ENCODE measurements around the gene BHLHE40.

The BHLHE40 gene

DNA sequence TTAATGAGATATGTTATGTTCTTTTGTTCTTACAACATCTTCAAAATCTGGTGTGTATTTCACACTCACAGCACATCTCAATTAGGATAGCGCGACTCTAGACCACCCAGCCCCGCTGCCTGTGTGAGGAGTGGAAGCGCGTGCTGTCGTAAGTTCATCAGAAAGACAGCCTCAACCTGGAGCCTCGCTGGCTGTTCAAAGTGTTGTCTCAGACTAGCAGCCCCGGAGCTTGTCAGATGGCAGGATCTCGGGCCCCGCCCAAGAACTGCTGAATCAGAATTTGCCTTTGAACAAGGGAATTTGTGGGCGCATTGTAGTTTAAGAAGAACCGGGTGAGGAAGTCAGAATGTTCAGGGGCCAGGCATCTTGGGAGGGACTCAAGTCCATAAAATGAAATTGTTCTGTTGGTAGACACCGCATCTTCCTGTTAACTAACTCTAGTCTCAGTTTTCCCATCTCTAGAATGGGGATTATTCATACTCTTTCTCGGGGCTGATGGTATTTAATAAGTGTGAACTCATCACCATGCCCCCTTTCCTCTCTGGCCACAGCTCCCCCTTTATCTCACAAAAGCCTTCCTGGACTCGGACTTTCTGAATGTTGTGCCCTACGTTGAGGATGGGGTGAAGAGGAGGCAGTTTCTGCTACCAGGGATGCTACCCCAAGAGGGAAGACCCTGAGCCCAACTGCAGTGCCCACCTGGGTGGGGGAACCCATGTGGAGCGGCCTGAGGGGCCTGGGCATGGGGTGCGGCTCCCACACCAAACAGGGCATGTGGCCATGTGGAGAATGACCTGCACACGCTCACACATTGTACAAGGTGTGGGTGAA lies 40.4 kb downstream of the BHLHE40 start:
- DNase-seq (ENCODE audit: low read depth), result peak; percentile 29

DNA sequence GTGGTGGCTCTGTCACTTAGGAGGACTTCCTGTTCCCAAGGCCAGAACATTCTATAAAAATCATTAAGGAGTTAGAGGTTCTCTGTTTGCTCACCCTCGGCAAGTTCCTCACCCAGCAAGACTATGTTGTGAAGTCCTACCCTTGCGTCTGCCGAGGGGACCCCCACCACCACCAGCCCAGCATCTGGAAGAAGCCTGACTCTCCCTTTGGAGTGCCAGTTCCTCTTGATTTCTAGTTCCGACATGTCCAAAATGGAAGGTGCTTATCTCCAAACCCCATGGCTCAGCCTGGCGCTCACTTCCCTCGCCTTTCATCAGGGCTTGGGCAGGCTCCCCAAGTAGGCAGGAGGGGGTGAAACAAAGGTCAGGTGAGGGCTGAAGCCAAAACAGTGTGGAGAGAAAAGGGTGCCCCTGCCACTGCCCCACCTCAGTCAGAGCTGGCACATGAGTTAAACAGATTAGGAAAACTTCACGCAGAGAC lies 41.0 kb downstream of the BHLHE40 start:
- no peak for DNase-seq (ENCODE audit: low read depth)

DNA sequence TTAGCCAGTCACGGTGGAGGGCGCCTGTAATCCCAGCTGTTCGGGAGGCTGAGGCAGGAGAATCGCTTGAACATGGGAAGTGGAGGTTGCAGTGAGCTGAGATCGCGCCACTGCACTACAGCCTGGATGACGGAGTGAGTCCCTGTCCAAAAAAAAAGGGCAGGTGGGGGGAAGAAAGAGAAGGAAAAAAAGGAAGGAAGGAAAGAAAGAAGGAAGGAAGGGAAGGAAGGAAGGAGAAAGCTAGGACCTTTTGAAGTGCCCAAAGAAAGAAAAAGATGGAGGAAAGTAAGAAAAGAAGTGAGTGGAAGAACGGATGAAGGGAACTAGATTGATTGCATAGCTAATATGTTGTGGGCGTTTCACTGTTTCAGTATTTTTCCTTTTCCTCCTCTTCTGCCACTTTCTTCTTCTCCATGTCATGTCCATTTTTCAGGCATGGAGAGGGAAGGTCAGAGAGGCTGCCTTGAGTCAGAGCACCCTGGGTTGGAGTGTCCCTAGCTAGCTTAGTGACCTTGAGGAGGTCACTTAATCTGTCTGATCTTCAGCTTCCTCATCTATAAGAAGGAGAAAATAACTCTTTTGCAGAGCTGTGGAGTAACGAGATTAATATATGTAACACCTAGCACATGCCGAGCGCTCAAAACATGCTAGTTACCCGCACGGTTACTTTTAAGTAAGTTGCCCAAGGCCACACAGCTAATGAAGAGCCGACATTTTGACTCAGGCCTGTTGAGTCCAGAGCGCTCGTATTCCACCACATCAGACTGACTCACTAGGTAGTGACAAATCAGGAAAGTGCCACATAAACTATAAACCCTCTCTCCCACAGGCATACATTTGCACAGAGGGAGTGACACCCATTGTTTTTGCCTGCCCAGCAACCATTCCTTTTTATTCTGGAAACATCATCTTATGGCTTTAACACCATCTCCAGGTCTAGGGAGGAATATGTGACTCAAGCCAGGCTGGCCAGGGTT lies 42.2 kb downstream of the BHLHE40 start:
- DNase-seq (ENCODE audit: low read depth), result no peak

DNA sequence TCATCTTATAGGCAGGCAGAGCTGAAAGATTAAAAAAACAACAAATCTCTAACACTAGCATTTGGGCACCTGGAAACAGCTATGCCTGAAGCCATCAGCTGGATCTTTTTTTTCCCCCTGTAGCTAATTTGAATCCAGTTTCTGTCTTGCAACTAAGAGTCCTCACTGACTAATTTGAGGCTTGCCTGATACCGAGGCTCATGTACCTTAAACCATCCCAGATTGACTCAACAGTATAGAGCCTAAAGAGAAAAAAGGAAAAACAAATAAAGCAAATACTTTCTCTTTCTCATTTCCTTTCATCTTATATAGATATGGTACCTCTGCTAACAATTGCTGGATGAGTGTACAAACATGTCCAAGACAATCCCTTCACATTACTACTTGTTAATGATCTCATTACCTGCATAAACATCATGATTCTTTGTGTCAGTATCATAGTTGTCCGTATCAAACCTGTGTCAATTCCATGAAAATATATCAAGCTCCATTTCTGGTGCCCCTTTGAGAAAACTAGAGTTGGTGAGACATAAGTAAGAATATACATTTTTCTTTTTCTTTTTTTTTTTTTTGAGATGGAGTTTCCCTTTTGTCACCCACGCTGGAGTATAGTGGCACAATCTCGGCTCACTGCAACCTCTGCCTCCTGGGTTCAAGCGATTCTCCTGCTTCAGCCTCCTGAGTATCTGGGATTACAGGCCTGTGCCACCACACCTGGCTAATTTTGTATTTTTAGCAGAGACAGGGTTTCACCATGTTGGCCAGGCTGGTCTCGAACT lies 43.1 kb downstream of the BHLHE40 start:
- DNase-seq (ENCODE audit: low read depth), result no peak

DNA sequence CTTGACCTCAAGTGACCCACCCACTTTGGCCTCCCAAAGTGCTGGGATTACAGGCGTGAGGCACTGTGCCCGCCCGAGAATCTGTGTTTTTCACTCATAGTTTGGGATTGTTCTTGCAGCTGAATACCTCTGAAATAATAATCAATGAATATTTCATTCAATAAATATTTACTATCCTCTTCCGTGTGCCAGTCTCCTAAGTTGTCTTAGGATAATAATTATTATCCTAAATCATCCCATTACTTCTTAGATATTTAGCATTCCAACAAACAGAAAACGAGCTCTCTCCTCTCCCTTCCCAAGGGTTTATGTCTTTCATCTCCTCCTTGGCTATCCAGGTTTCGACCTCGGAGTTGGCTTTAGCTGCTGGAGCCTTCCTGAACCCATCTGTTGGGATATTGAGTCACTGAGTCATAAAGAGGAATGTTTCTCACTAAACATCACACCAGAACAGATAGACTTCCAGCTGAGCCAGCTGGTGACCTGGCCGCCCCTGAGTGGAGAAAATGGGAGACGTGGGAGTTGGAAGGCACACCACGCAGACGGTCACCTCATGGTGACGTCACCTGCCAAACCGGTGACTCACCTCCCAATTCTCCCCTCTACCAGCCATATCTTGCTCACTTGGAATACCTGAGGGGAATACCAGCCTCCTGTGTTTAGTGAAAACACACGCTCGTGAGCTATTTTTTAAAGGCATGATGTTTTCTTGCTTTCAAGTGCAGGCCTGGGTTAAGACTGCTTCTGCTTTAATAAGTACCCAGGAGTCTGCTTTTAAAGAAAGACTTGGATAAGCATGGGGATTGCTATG lies 43.9 kb downstream of the BHLHE40 start:
- DNase-seq (ENCODE audit: low read depth), result no peak

DNA sequence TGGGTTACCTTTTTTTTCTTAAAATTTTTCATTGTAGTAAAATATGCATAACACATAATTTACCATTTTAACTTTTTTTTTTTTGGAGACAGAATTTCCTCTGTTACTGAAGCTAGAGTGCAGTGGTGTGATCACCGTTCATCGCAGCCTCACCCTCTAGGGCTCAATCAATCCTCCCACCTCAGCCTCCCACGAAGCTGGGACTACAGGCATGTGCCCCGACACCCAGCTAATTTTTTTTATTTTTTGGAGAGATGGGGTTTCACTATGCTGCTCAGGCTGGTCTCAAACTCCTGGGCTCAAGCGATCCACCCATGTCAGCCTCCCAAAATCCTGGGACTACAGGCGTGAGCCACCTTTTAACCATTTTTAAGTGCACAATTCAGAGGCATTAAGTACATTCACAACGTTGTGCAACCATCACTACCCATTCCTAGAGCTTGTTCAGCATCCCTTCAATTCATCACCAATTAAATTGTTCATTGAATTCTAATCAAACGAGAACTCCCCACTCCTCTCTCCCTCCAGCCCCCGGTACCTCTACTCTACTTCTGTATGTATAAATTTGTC lies 44.6 kb downstream of the BHLHE40 start:
- no peak for DNase-seq (ENCODE audit: low read depth)

DNA sequence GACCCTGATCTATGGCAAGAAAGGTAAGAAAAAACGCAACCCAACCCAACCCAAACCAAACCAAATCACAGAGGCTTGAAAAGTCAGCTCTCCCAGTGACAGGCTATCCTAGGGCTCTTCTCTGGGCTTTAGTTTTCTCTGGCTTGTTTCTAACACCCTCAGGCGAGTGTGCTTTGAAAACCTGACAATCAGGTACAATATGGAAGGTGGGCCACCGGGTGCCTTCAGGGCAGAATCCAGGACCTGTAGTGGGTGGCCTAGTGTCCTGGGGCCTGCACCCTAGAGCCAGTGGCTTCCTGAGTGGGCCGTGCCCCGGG lies 46.8 kb downstream of the BHLHE40 start:
- DNase-seq (ENCODE audit: low read depth), result no peak

DNA sequence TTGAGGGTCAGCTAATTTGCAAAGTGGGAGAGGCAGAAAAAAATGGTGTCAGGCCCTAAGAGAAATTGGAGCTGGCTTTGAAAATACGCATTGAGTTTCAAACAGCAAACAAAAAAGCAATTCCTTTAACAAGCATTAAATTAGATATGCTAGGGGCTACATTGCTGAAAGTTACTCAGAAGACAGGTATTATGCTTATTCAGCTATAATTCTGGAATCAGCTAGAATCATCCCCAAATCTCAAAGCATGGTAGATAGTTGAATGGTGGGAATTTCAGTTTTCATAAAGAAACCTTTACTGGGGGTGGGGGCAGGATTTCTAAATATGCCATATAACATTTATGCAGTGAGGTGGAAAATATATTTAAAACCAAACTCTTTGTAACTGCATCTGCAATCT lies 50.5 kb downstream of the BHLHE40 start:
- DNase-seq (ENCODE audit: low read depth), result no peak

DNA sequence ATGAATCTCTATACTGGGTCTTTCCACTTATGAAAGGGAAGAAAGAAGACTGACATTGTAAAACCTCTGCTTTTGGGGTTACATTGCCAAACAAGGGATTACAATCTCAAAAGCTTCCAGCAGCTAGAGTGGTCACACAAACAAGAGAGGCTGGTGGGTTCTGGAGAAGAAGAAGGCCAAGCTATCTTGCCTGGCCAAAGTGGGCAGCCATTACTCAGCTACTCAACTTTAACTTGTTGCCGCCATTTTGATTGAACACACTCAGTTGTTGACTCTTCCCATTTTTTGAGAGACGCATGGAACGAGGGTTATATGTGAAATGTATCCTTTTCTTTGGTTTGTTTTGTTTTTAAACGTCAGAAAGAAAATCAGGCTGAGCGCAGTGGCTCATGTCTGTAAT lies 50.9 kb downstream of the BHLHE40 start:
- no peak for DNase-seq (ENCODE audit: low read depth)

DNA sequence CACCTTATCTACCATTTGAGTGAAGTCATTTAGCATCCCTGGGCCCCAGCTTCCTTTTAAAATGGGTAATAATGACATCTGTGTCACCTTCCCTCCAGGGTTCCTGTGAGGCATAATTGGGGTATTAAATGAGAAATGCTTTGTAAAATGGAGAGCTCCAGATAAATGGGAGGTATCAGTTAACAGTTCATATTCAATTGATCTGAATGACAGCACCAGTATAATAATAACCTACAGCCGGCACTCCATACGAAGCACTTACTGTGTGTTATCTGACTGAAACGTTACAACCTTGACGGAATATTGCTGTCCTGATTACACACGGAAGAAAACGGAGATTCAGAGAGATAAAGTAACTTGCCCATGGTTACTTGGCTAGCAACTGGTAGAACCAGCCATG lies 53.6 kb downstream of the BHLHE40 start:
- no peak for DNase-seq (ENCODE audit: low read depth)

Measured in stimulated activated CD8-positive, alpha-beta memory T cell treated with anti-CD3 and anti-CD28 coated beads, Interleukin-15, amount 100 ng/mL, for 24 hours (primary cell).